ENCODE measurements around the gene ITGB1. TPM values are rescaled to one million over a fixed set of nuclear protein-coding genes. Genes with fewer than 3 reads are reported as not detected.

ITGB1 gene
- total and polyA plus RNA-seq, 2 of the 8 experiments (the other 6 are each of a cell fraction or from before 2014, with no cell fraction given): 82.7 to 321 TPM

DNA sequence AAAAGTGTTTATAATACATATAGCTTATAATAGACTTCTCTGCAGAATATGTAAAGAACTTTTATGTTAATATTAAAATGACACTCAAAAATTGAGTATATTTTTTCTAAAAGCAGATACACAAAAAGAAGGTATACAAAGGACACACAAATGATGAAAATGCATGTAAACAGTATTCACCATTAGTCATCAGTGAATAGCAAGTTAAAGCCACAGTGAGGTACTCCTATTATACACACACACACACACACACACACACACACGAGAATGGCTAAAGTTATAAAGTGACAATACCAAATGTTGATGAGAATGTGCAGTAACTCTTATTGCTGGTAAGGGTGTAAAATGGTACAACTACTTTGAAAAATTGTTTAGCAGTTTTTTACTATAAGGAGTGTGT is 92.9 kb downstream of the ITGB1 start (continued):
- TF ChIP-seq, protein P1, sequence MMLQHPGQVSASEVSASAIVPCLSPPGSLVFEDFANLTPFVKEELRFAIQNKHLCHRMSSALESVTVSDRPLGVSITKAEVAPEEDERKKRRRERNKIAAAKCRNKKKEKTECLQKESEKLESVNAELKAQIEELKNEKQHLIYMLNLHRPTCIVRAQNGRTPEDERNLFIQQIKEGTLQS (IDR thresholded peaks at IDR 0.05; ENCODE audit: insufficient read depth, low read depth, low read length): no peak
- TF ChIP-seq POLR2A (IDR thresholded peaks at IDR 0.05; ENCODE audit: control extremely low read depth in 1 of 2, low read depth in 2 of 2, low read length in 2 of 2): no peak
- no peak for TF ChIP-seq TAF7 (optimal IDR thresholded peaks at IDR 0.05; ENCODE audit: borderline replicate concordance, low read depth, low read length)
- no peak for TF ChIP-seq YY1 (IDR thresholded peaks at IDR 0.05; ENCODE audit: low read depth, low read length)
- TF ChIP-seq KDM5A (IDR thresholded peaks at IDR 0.05; ENCODE audit: low read length): no peak

Measured in H1 (cell line).